Left ventricle myocardium superior (tissue), 1 donor: ENCODE measurements around the gene TVP23C. TPM values are rescaled to one million over a fixed set of nuclear protein-coding genes. Genes with fewer than 3 reads are reported as not detected.
"Not testable (repeated sequence)": the region's sequence is repeated elsewhere in the genome, so short reads cannot be mapped to it uniquely, and the experiment has no call there.

Source experiments
- ATAC-seq: fragments of 200-7000 bp; cut with Tn5 transposase; one replicate; pipeline ENCODE4 v1.9.1; 2020; ENCODE audit warnings: mild to moderate bottlenecking, moderate library complexity
- DNase-seq: peaks from one replicate; pipeline ENCODE4 v3.0.0-alpha.2; 2020
- intact Hi-C: fragments of 100-400 bp; cut with micrococcal nuclease; formaldehyde crosslinking; loops from one replicate; pipeline ENCODE4 v1.11.0; 2022
- total RNA-seq: library from RNA; stranded (reverse); fragmentation: NEBNext Ultra II Directional; extraction: Animal tissue kit (Norgen Biotek cat#: 25700); gene quantifications from one replicate; pipeline ENCODE4 v1.2.1, GENCODE V29; 2021
- donor health status: DM: no; HTN: yes; CAD: no; lungs with severe emphysema.

TVP23C gene
- total RNA-seq, 1 donor from 2014 or later, result 2.5 TPM

GRCh38 chr17:15540371-15541219 is 22.7 kb downstream of the TVP23C start:
- intact Hi-C loops, DNase-seq: not testable (repeated sequence)
- ATAC-seq, result peak; percentile 94

- ATAC-seq, DNase-seq, intact Hi-C loops: not testable (repeated sequence)
Observed at GRCh38 chr17:15533122-15533521, 30.2 kb downstream of the TVP23C start.

GRCh38 chr17:15526292-15527218 is 36.7 kb downstream of the TVP23C start:
- ATAC-seq, result peak; percentile 83
- intact Hi-C loops, DNase-seq: not testable (repeated sequence)

- intact Hi-C loops, DNase-seq: not testable (repeated sequence)
- ATAC-seq, result peak; percentile 82
Observed at GRCh38 chr17:15524990-15525985, 38.0 kb downstream of the TVP23C start.

- no peak for ATAC-seq
- no peak for DNase-seq
- intact Hi-C loops, result no loop called here
Observed at GRCh38 chr17:15516150-15516549, 47.1 kb downstream of the TVP23C start.

GRCh38 chr17:15514469-15514868 is 48.8 kb downstream of the TVP23C start:
- intact Hi-C loops, result no loop called here
- DNase-seq (no peak), ATAC-seq (no peak)

GRCh38 chr17:15513856-15514459 is 49.3 kb downstream of the TVP23C start:
- intact Hi-C loops, result no loop called here
- no peak for ATAC-seq
- no peak for DNase-seq

- DNase-seq (no peak), ATAC-seq (no peak)
- intact Hi-C loops, result no loop called here
Observed at GRCh38 chr17:15513058-15513791, 50.1 kb downstream of the TVP23C start.

GRCh38 chr17:15512071-15512709 is 51.1 kb downstream of the TVP23C start:
- intact Hi-C loops, result no loop called here
- DNase-seq (no peak), ATAC-seq (no peak)

- DNase-seq (no peak), ATAC-seq (no peak)
- intact Hi-C loops, result no loop called here
Observed at GRCh38 chr17:15511142-15511541, 52.1 kb downstream of the TVP23C start.

GRCh38 chr17:15510361-15510760 is 52.9 kb downstream of the TVP23C start:
- intact Hi-C loops, result no loop called here
- DNase-seq (no peak), ATAC-seq (no peak)

GRCh38 chr17:15509095-15509494 is 54.2 kb downstream of the TVP23C start:
- DNase-seq, result no peak
- ATAC-seq, result peak; percentile 60
- intact Hi-C loops, result loop anchor here (10.0 kb wide), 1 partner anchor 244 kb away; the partner anchor contains the start of gene PMP22

GRCh38 chr17:15508466-15508865 is 54.8 kb downstream of the TVP23C start:
- intact Hi-C loops, result loop anchor here (10.0 kb wide), 1 partner anchor 244 kb away; the partner anchor contains the start of gene PMP22
- no peak for DNase-seq
- peak; percentile 78 for ATAC-seq

- intact Hi-C loops, result loop anchor here (10.0 kb wide), 1 partner anchor 243 kb away; the partner anchor contains the start of gene PMP22
- ATAC-seq (peak; percentile 7), DNase-seq (no peak)
Observed at GRCh38 chr17:15507896-15508295, 55.4 kb downstream of the TVP23C start.

GRCh38 chr17:15507001-15507400 is 56.3 kb downstream of the TVP23C start:
- intact Hi-C loops, result loop anchor here (10.0 kb wide), 1 partner anchor 242 kb away; the partner anchor contains the start of gene PMP22
- ATAC-seq (no peak), DNase-seq (no peak)

- intact Hi-C loops, result loop anchor here (10.0 kb wide), 1 partner anchor 241 kb away; the partner anchor contains the start of gene PMP22
- ATAC-seq, DNase-seq: not testable (repeated sequence)
Observed at GRCh38 chr17:15505708-15506107, 57.6 kb downstream of the TVP23C start.

- DNase-seq (no peak), ATAC-seq (no peak)
- intact Hi-C loops, result loop anchor here (10.0 kb wide), 1 partner anchor 239 kb away; the partner anchor contains the start of gene PMP22
Observed at GRCh38 chr17:15503731-15504130, 59.6 kb downstream of the TVP23C start.
